AG09319 (cell line): ENCODE results near the gene GYG1.

Experiments
- DNase-seq: peaks from one replicate; pipeline ENCODE4 v3.0.0-alpha.2; 2010; ENCODE audit warnings: low read depth; ENCODE audit errors: extremely low read depth
- TF ChIP-seq, protein P1 (sequence below): IDR thresholded peaks from 2 replicates; pipeline ENCODE4 v1.5.1; 2011; ENCODE audit warnings: low read depth, mild to moderate bottlenecking, inconsistent platforms, low read length, moderate library complexity

The GYG1 gene

GRCh38 chr3:149058602-149059001, 67.3 kb downstream of the GYG1 start:
- DNase-seq, result no peak
- TF ChIP-seq, protein P1, sequence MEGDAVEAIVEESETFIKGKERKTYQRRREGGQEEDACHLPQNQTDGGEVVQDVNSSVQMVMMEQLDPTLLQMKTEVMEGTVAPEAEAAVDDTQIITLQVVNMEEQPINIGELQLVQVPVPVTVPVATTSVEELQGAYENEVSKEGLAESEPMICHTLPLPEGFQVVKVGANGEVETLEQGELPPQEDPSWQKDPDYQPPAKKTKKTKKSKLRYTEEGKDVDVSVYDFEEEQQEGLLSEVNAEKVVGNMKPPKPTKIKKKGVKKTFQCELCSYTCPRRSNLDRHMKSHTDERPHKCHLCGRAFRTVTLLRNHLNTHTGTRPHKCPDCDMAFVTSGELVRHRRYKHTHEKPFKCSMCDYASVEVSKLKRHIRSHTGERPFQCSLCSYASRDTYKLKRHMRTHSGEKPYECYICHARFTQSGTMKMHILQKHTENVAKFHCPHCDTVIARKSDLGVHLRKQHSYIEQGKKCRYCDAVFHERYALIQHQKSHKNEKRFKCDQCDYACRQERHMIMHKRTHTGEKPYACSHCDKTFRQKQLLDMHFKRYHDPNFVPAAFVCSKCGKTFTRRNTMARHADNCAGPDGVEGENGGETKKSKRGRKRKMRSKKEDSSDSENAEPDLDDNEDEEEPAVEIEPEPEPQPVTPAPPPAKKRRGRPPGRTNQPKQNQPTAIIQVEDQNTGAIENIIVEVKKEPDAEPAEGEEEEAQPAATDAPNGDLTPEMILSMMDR, result no peak

DNA sequence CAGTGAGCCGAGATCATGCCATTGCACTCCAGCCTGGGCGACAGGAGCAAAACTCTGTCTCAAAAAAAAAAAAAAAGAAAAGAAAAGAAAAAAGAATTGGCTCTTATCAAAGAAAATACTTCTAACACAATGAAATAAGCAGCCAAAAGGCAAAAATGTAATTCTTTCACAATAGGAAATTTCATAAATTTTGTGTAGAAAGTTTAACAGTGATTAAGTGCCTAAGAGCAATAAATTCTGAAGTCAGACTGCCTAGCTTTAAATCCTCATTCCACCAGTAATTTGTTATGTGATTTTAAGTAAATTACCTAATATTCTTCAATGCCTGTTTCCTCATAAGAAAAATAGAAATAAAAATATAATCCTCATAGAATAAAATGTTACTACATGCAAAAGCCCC, 70.4 kb downstream of the GYG1 start:
- DNase-seq, result no peak
- TF ChIP-seq, protein P1, result no peak

- TF ChIP-seq, protein P1, result no peak
- DNase-seq, result no peak
These were observed 76.5 kb downstream of the GYG1 start for GRCh38 chr3:149067883-149068282.
